ENCODE results near the gene DRD4.
A peak's percentile ranks its signal among the peaks of the same experiment; 100 is the strongest.

DRD4 gene

GRCh38 chr11:662689-663274 is 25.7 kb downstream of the DRD4 start:
- Histone ChIP-seq H2AK5ac (ENCODE audit: low read length) (no peak overlapping the region), H3K79me1 (ENCODE audit: low read length) (no peaks in the 10 kb centered on the region), H3K23ac (ENCODE audit: low read length) (no peak overlapping the region), H3K27me3 (ENCODE audit: insufficient read depth, low read length) (no peaks in the 10 kb centered on the region), H4K12ac (ENCODE audit: low read depth, low read length) (no peak overlapping the region), H2AFZ (ENCODE audit: insufficient read depth, low read length, poor library complexity) (no peak overlapping the region), H3K27ac (ENCODE audit: low read depth, low read length) (no peak overlapping the region), H2BK120ac (ENCODE audit: insufficient read depth, low read length, poor library complexity) (no peak overlapping the region), H3K9me3 (ENCODE audit: insufficient read depth, low read depth, low read length) (peaks cover 4% of the 10 kb centered on the region), H3K4ac (ENCODE audit: low read depth, low read length) (no peak overlapping the region), H3K4me1 (ENCODE audit: control insufficient read depth in 1 of 2, insufficient read depth in 2 of 2, low read length in 2 of 2) (no peaks in the 10 kb centered on the region), H3K14ac (ENCODE audit: low read length) (no peak overlapping the region), H3K36me3 (ENCODE audit: control insufficient read depth in 1 of 2, insufficient read depth in 2 of 2, low read length in 2 of 2) (peaks cover 47 to 54% of the 10 kb centered on the region in 2 experiments), H3K4me3 (ENCODE audit: low read depth, low read length) (no peak overlapping the region), H3K4me2 (ENCODE audit: low read length) (no peak overlapping the region), H4K91ac (ENCODE audit: low read depth, low read length) (no peak overlapping the region), H3K18ac (ENCODE audit: low read length) (no peak overlapping the region), H3K79me2 (ENCODE audit: control insufficient read depth, insufficient read depth, low read length, poor library complexity) (no peaks in the 10 kb centered on the region), H2BK12ac (ENCODE audit: low read length) (no peak overlapping the region), H3K9ac (ENCODE audit: low read length) (no peak overlapping the region), H2BK5ac (ENCODE audit: low read depth, low read length, poor library complexity) (no peak overlapping the region), H4K8ac (ENCODE audit: low read depth, low read length) (no peak overlapping the region)
- DNase-seq = peak; percentile 48 to 73
- WGBS (ENCODE audit: extremely low coverage, insufficient coverage, insufficient read length) = no CpG with 5 or more reads among the region's 15 CpGs

GRCh38 chr11:665062-665703 is 28.1 kb downstream of the DRD4 start:
- H3K9me3 ChIP-seq (ENCODE audit: insufficient read depth, low read depth, low read length) = peaks cover 4% of the 10 kb centered on the region
- no peak overlapping the region for H3K23ac ChIP-seq (ENCODE audit: low read length)
- no peak overlapping the region for H3K9ac ChIP-seq (ENCODE audit: low read length)
- no CpG with 5 or more reads among the region's 15 CpGs for WGBS (ENCODE audit: extremely low coverage, insufficient coverage, insufficient read length)
- H2AK5ac ChIP-seq (ENCODE audit: low read length) = no peak overlapping the region
- no peak overlapping the region for H2BK5ac ChIP-seq (ENCODE audit: low read depth, low read length, poor library complexity)
- H3K27me3 ChIP-seq (ENCODE audit: insufficient read depth, low read length) = no peaks in the 10 kb centered on the region
- no peak overlapping the region for H3K18ac ChIP-seq (ENCODE audit: low read length)
- peaks cover 38 to 44% of the 10 kb centered on the region in 2 experiments for H3K36me3 ChIP-seq (ENCODE audit: control insufficient read depth in 1 of 2, insufficient read depth in 2 of 2, low read length in 2 of 2)
- no peak overlapping the region for H2AFZ ChIP-seq (ENCODE audit: insufficient read depth, low read length, poor library complexity)
- H4K91ac ChIP-seq (ENCODE audit: low read depth, low read length) = no peak overlapping the region
- H3K4ac ChIP-seq (ENCODE audit: low read depth, low read length) = no peak overlapping the region
- H4K12ac ChIP-seq (ENCODE audit: low read depth, low read length) = no peak overlapping the region
- no peaks in the 10 kb centered on the region for H3K79me1 ChIP-seq (ENCODE audit: low read length)
- H3K27ac ChIP-seq (ENCODE audit: low read depth, low read length) = no peak overlapping the region
- H2BK12ac ChIP-seq (ENCODE audit: low read length) = no peak overlapping the region
- no peak overlapping the region for H3K4me2 ChIP-seq (ENCODE audit: low read length)
- H3K14ac ChIP-seq (ENCODE audit: low read length) = no peak overlapping the region
- no peak for DNase-seq
- no peaks in the 10 kb centered on the region for H3K4me1 ChIP-seq (ENCODE audit: control insufficient read depth in 1 of 2, insufficient read depth in 2 of 2, low read length in 2 of 2)
- H2BK120ac ChIP-seq (ENCODE audit: insufficient read depth, low read length, poor library complexity) = no peak overlapping the region
- H3K79me2 ChIP-seq (ENCODE audit: control insufficient read depth, insufficient read depth, low read length, poor library complexity) = no peaks in the 10 kb centered on the region
- H3K4me3 ChIP-seq (ENCODE audit: low read depth, low read length) = no peak overlapping the region
- no peak overlapping the region for H4K8ac ChIP-seq (ENCODE audit: low read depth, low read length)

GRCh38 chr11:665704-666281 is 28.7 kb downstream of the DRD4 start:
- Histone ChIP-seq H3K4me2 (ENCODE audit: low read length) (no peak overlapping the region), H4K12ac (ENCODE audit: low read depth, low read length) (no peak overlapping the region)

GRCh38 chr11:673866-674265 is 36.8 kb downstream of the DRD4 start:
- no CpG with 5 or more reads among the region's 8 CpGs for WGBS (ENCODE audit: extremely low coverage, insufficient coverage, insufficient read length)
- H2BK120ac ChIP-seq (ENCODE audit: insufficient read depth, low read length, poor library complexity) = no peak overlapping the region
- H3K14ac ChIP-seq (ENCODE audit: low read length) = no peak overlapping the region
- no peak overlapping the region for H2BK12ac ChIP-seq (ENCODE audit: low read length)
- H4K12ac ChIP-seq (ENCODE audit: low read depth, low read length) = no peak overlapping the region
- H3K27me3 ChIP-seq (ENCODE audit: insufficient read depth, low read length) = no peaks in the 10 kb centered on the region
- H3K4me2 ChIP-seq (ENCODE audit: low read length) = no peak overlapping the region
- no peak overlapping the region for H3K4ac ChIP-seq (ENCODE audit: low read depth, low read length)
- no peak overlapping the region for H3K27ac ChIP-seq (ENCODE audit: low read depth, low read length)
- DNase-seq = no peak
- H2AFZ ChIP-seq (ENCODE audit: insufficient read depth, low read length, poor library complexity) = no peak overlapping the region
- no peak overlapping the region for H3K23ac ChIP-seq (ENCODE audit: low read length)
- no peak overlapping the region for H4K8ac ChIP-seq (ENCODE audit: low read depth, low read length)
- H2AK5ac ChIP-seq (ENCODE audit: low read length) = no peak overlapping the region
- H3K9me3 ChIP-seq (ENCODE audit: insufficient read depth, low read depth, low read length) = no peaks in the 10 kb centered on the region
- H2BK5ac ChIP-seq (ENCODE audit: low read depth, low read length, poor library complexity) = no peak overlapping the region
- peaks cover 34 to 37% of the 10 kb centered on the region in 2 experiments for H3K36me3 ChIP-seq (ENCODE audit: control insufficient read depth in 1 of 2, insufficient read depth in 2 of 2, low read length in 2 of 2)
- no peak overlapping the region for H3K18ac ChIP-seq (ENCODE audit: low read length)
- H3K79me2 ChIP-seq (ENCODE audit: control insufficient read depth, insufficient read depth, low read length, poor library complexity) = no peaks in the 10 kb centered on the region
- H3K4me1 ChIP-seq (ENCODE audit: control insufficient read depth in 1 of 2, insufficient read depth in 2 of 2, low read length in 2 of 2) = no peaks in the 10 kb centered on the region
- H3K9ac ChIP-seq (ENCODE audit: low read length) = no peak overlapping the region
- H4K91ac ChIP-seq (ENCODE audit: low read depth, low read length) = no peak overlapping the region
- no peaks in the 10 kb centered on the region for H3K79me1 ChIP-seq (ENCODE audit: low read length)
- H3K4me3 ChIP-seq (ENCODE audit: low read depth, low read length) = no peak overlapping the region

More at GRCh38 chr11:665704-666281, 28.7 kb downstream of the DRD4 start:
- Histone ChIP-seq H3K14ac (ENCODE audit: low read length) (no peak overlapping the region), H3K79me2 (ENCODE audit: control insufficient read depth, insufficient read depth, low read length, poor library complexity) (no peaks in the 10 kb centered on the region), H2AFZ (ENCODE audit: insufficient read depth, low read length, poor library complexity) (no peak overlapping the region), H2BK12ac (ENCODE audit: low read length) (no peak overlapping the region), H3K18ac (ENCODE audit: low read length) (no peak overlapping the region), H2AK5ac (ENCODE audit: low read length) (no peak overlapping the region), H4K8ac (ENCODE audit: low read depth, low read length) (no peak overlapping the region), H3K79me1 (ENCODE audit: low read length) (no peaks in the 10 kb centered on the region), H3K23ac (ENCODE audit: low read length) (no peak overlapping the region), H2BK120ac (ENCODE audit: insufficient read depth, low read length, poor library complexity) (no peak overlapping the region), H3K27ac (ENCODE audit: low read depth, low read length) (no peak overlapping the region), H3K4me1 (ENCODE audit: control insufficient read depth in 1 of 2, insufficient read depth in 2 of 2, low read length in 2 of 2) (no peaks in the 10 kb centered on the region), H3K9me3 (ENCODE audit: insufficient read depth, low read depth, low read length) (peaks cover 4% of the 10 kb centered on the region), H3K4ac (ENCODE audit: low read depth, low read length) (no peak overlapping the region), H3K27me3 (ENCODE audit: insufficient read depth, low read length) (no peaks in the 10 kb centered on the region), H3K4me3 (ENCODE audit: low read depth, low read length) (no peak overlapping the region), H2BK5ac (ENCODE audit: low read depth, low read length, poor library complexity) (no peak overlapping the region), H3K9ac (ENCODE audit: low read length) (no peak overlapping the region), H4K91ac (ENCODE audit: low read depth, low read length) (no peak overlapping the region), H3K36me3 (ENCODE audit: control insufficient read depth in 1 of 2, insufficient read depth in 2 of 2, low read length in 2 of 2) (peaks cover 34 to 38% of the 10 kb centered on the region in 2 experiments)
- no CpG with 5 or more reads among the region's 11 CpGs for WGBS (ENCODE audit: extremely low coverage, insufficient coverage, insufficient read length)
- no peak for DNase-seq
